Right ventricle myocardium inferior (tissue), 1 donor: ENCODE results near the gene TUBB4B. TPM values are rescaled to one million over a fixed set of nuclear protein-coding genes. Genes with fewer than 3 reads are reported as not detected.

ENCODE experiments used
- total RNA-seq: library from RNA; stranded (reverse); fragmentation: NEBNext Ultra II Directional; extraction: Animal tissue kit (Norgen Biotek cat#: 25700); gene quantifications from one replicate; pipeline ENCODE4 v1.2.1, GENCODE V29; 2021
- donor health status: DM: no; HTN: yes; CAD: no; lungs with severe emphysema.

TUBB4B gene
- total RNA-seq, 1 donor from 2014 or later, result 620 TPM

Other genes with a start within 250 kb of the TUBB4B start
- 26.9 TPM for gene PAXX, start 248.9 kb upstream of the TUBB4B start, total RNA-seq
- gene CLIC3, start 244.7 kb upstream of the TUBB4B start, total RNA-seq, result 1.1 TPM
- gene ABCA2, start 213.1 kb upstream of the TUBB4B start, total RNA-seq, result 28.2 TPM
- 0.11 TPM for gene FUT7, start 209.2 kb upstream of the TUBB4B start, total RNA-seq
- gene NPDC1, start 195.1 kb upstream of the TUBB4B start, total RNA-seq, result 69.0 TPM
- gene ENTPD2, start 187.2 kb upstream of the TUBB4B start, total RNA-seq, result 2.7 TPM
- 0.22 TPM for gene SAPCD2, start 170.7 kb upstream of the TUBB4B start, total RNA-seq
- 13.6 TPM for gene UAP1L1, start 163.8 kb upstream of the TUBB4B start, total RNA-seq
- 20.4 TPM for gene MAN1B1, start 154.3 kb upstream of the TUBB4B start, total RNA-seq
- gene DPP7, start 126.6 kb upstream of the TUBB4B start, total RNA-seq, result 143 TPM
- gene GRIN1, start 102.1 kb upstream of the TUBB4B start, total RNA-seq, result not detected
- not detected for gene LRRC26, start 71.2 kb upstream of the TUBB4B start, total RNA-seq
- not detected for gene TMEM210, start 69.2 kb upstream of the TUBB4B start, total RNA-seq
- gene ANAPC2, start 52.7 kb upstream of the TUBB4B start, total RNA-seq, result 35.0 TPM
- gene SSNA1, start 52.6 kb upstream of the TUBB4B start, total RNA-seq, result 70.7 TPM
- 27.9 TPM for gene TPRN, start 40.5 kb upstream of the TUBB4B start, total RNA-seq
- 44.6 TPM for gene TMEM203, start 35.6 kb upstream of the TUBB4B start, total RNA-seq
- gene NDOR1, start 35.6 kb upstream of the TUBB4B start, total RNA-seq, result 5.9 TPM
- gene RNF208, start 19.0 kb upstream of the TUBB4B start, total RNA-seq, result 26.0 TPM
- not detected for gene CYSRT1, start 16.1 kb upstream of the TUBB4B start, total RNA-seq
- gene RNF224, start 13.8 kb upstream of the TUBB4B start, total RNA-seq, result not detected
- gene SLC34A3, start 10.4 kb upstream of the TUBB4B start, total RNA-seq, result not detected
- gene STPG3, start 10.0 kb downstream of the TUBB4B start, total RNA-seq, result 1.4 TPM
- gene NELFB, start 14.0 kb downstream of the TUBB4B start, total RNA-seq, result 37.9 TPM
- gene TOR4A, start 36.4 kb downstream of the TUBB4B start, total RNA-seq, result 16.5 TPM
- 4.7 TPM for gene NRARP, start 61.0 kb downstream of the TUBB4B start, total RNA-seq
- 6.8 TPM for gene EXD3, start 181.9 kb downstream of the TUBB4B start, total RNA-seq
- gene NOXA1, start 182.1 kb downstream of the TUBB4B start, total RNA-seq, result 2.2 TPM
- gene ENTPD8, start 200.1 kb downstream of the TUBB4B start, total RNA-seq, result not detected
- 11.5 TPM for gene NSMF, start 218.0 kb downstream of the TUBB4B start, total RNA-seq